HEK293 (cell line): Measurements from ENCODE around the gene ISG15.
A peak's percentile ranks its signal among the peaks of the same experiment; 100 is the strongest.

Source experiments
- BCL11B ChIP-seq: fragments of 450-650 bp; formaldehyde crosslinking; IDR thresholded peaks from 2 replicates; pipeline ENCODE4 v1.5.1; 2016; ENCODE audit warnings: low read depth, missing biosample characterization, missing genetic modification characterization
- FEZF1 ChIP-seq: fragments of 450-650 bp; formaldehyde crosslinking; IDR thresholded peaks from 2 replicates; pipeline ENCODE4 v1.5.1; 2016; ENCODE audit warnings: missing biosample characterization, missing genetic modification characterization
- KLF1 ChIP-seq: fragments of 450-650 bp; formaldehyde crosslinking; IDR thresholded peaks from 2 replicates; pipeline ENCODE4 v1.5.1; 2016; ENCODE audit warnings: missing biosample characterization, missing genetic modification characterization
- OVOL3 ChIP-seq: fragments of 450-650 bp; formaldehyde crosslinking; IDR thresholded peaks from 2 replicates; pipeline ENCODE4 v1.5.1; 2016; ENCODE audit warnings: missing biosample characterization, missing genetic modification characterization
- REPIN1 ChIP-seq: fragments of 450-650 bp; formaldehyde crosslinking; IDR thresholded peaks from 2 replicates; pipeline ENCODE4 v1.5.1; 2017; ENCODE audit warnings: missing biosample characterization, missing genetic modification characterization, low read depth
- ZBTB21 ChIP-seq: fragments of 450-650 bp; formaldehyde crosslinking; IDR thresholded peaks from 2 replicates; pipeline ENCODE4 v1.5.1; 2017; ENCODE audit warnings: missing biosample characterization, missing genetic modification characterization
- ZBTB48 ChIP-seq: fragments of 450-650 bp; formaldehyde crosslinking; IDR thresholded peaks from 2 replicates; pipeline ENCODE4 v1.5.1; 2016; ENCODE audit warnings: missing biosample characterization, missing genetic modification characterization
- ZBTB8A ChIP-seq: fragments of 450-650 bp; formaldehyde crosslinking; IDR thresholded peaks from 2 replicates; pipeline ENCODE4 v1.5.1; 2016; ENCODE audit warnings: missing biosample characterization, missing genetic modification characterization
- ZFP37 ChIP-seq: fragments of 450-650 bp; formaldehyde crosslinking; IDR thresholded peaks from 2 replicates; pipeline ENCODE4 v1.5.1; 2016; ENCODE audit warnings: missing biosample characterization, missing genetic modification characterization
- ZNF10 ChIP-seq: fragments of 450-650 bp; formaldehyde crosslinking; IDR thresholded peaks from 2 replicates; pipeline ENCODE4 v1.5.1; 2017; ENCODE audit warnings: missing biosample characterization, missing genetic modification characterization
- ZNF121 ChIP-seq: fragments of 450-650 bp; formaldehyde crosslinking; IDR thresholded peaks from 2 replicates; pipeline ENCODE4 v1.5.1; 2016; ENCODE audit warnings: missing biosample characterization, missing genetic modification characterization
- ZNF146 ChIP-seq: fragments of 450-650 bp; formaldehyde crosslinking; IDR thresholded peaks from 2 replicates; pipeline ENCODE4 v1.5.1; 2016; ENCODE audit warnings: missing biosample characterization, missing genetic modification characterization
- ZNF155 ChIP-seq: fragments of 450-650 bp; formaldehyde crosslinking; IDR thresholded peaks from 2 replicates; pipeline ENCODE4 v1.5.1; 2016; ENCODE audit warnings: missing biosample characterization, missing genetic modification characterization
- ZNF37A ChIP-seq: fragments of 450-650 bp; IDR thresholded peaks from 2 replicates; pipeline ENCODE4 v1.5.1; 2018; ENCODE audit warnings: missing biosample characterization, missing genetic modification characterization
- ZNF544 ChIP-seq: fragments of 450-650 bp; formaldehyde crosslinking; IDR thresholded peaks from 2 replicates; pipeline ENCODE4 v1.5.0; 2017; ENCODE audit warnings: missing biosample characterization, missing genetic modification characterization
- ZNF561 ChIP-seq: fragments of 450-650 bp; IDR thresholded peaks from 2 replicates; pipeline ENCODE4 v1.5.1; 2018; ENCODE audit warnings: missing biosample characterization, missing genetic modification characterization, borderline replicate concordance
- ZNF623 ChIP-seq: fragments of 450-650 bp; formaldehyde crosslinking; IDR thresholded peaks from 2 replicates; pipeline ENCODE4 v1.5.1; 2016; ENCODE audit warnings: missing biosample characterization, missing genetic modification characterization
- ZNF664 ChIP-seq: fragments of 450-650 bp; formaldehyde crosslinking; IDR thresholded peaks from 2 replicates; pipeline ENCODE4 v1.5.1; 2016; ENCODE audit warnings: missing biosample characterization, missing genetic modification characterization
- ZNF670 ChIP-seq: fragments of 450-650 bp; formaldehyde crosslinking; IDR thresholded peaks from 2 replicates; pipeline ENCODE4 v1.5.1; 2016; ENCODE audit warnings: missing biosample characterization, missing genetic modification characterization, low read depth
- ZNF776 ChIP-seq: fragments of 450-650 bp; formaldehyde crosslinking; IDR thresholded peaks from 2 replicates; pipeline ENCODE4 v1.5.0; 2017; ENCODE audit warnings: missing biosample characterization, missing genetic modification characterization, borderline replicate concordance
- ZNF830 ChIP-seq: fragments of 450-650 bp; IDR thresholded peaks from 2 replicates; pipeline ENCODE4 v1.5.0; 2018; ENCODE audit warnings: missing biosample characterization, missing genetic modification characterization, low read depth, mild to moderate bottlenecking, moderate library complexity
- ZNF837 ChIP-seq: fragments of 450-650 bp; formaldehyde crosslinking; IDR thresholded peaks from 2 replicates; pipeline ENCODE4 v1.5.1; 2016; ENCODE audit warnings: missing biosample characterization, missing genetic modification characterization
- ZSCAN16 ChIP-seq: fragments of 450-650 bp; formaldehyde crosslinking; IDR thresholded peaks from 2 replicates; pipeline ENCODE4 v1.5.1; 2016; ENCODE audit warnings: missing biosample characterization, missing genetic modification characterization
- TF ChIP-seq, protein P1 (sequence below): fragments of 450-650 bp; formaldehyde crosslinking; IDR thresholded peaks from 2 replicates; pipeline ENCODE4 v1.5.1; 2016; ENCODE audit warnings: missing biosample characterization, missing genetic modification characterization
- TF ChIP-seq, protein P2 (sequence below): fragments of 450-650 bp; formaldehyde crosslinking; IDR thresholded peaks from 2 replicates; pipeline ENCODE4 v1.5.1; 2016; ENCODE audit warnings: missing biosample characterization, missing genetic modification characterization
- TF ChIP-seq, protein P3 (sequence below): fragments of 450-650 bp; formaldehyde crosslinking; IDR thresholded peaks from 2 replicates; pipeline ENCODE4 v1.5.1; 2016; ENCODE audit warnings: missing biosample characterization, missing genetic modification characterization
- TF ChIP-seq, protein P4 (sequence below): fragments of 450-650 bp; formaldehyde crosslinking; IDR thresholded peaks from 2 replicates; pipeline ENCODE4 v1.5.1; 2016; ENCODE audit warnings: missing biosample characterization, missing genetic modification characterization
- TF ChIP-seq, protein P5 (sequence below): fragments of 450-650 bp; formaldehyde crosslinking; optimal IDR thresholded peaks from 2 replicates; pipeline ENCODE3; 2016; ENCODE audit warnings: missing biosample characterization, mild to moderate bottlenecking, missing genetic modification characterization
- TF ChIP-seq, protein P6 (sequence below): fragments of 450-650 bp; formaldehyde crosslinking; IDR thresholded peaks from 2 replicates; pipeline ENCODE4 v1.5.1; 2017; ENCODE audit warnings: missing biosample characterization, missing genetic modification characterization
- TF ChIP-seq, protein P7 (sequence below): fragments of 450-650 bp; formaldehyde crosslinking; IDR thresholded peaks from 2 replicates; pipeline ENCODE4 v1.5.1; 2016; ENCODE audit warnings: missing biosample characterization, missing genetic modification characterization

Gene ISG15

DNA sequence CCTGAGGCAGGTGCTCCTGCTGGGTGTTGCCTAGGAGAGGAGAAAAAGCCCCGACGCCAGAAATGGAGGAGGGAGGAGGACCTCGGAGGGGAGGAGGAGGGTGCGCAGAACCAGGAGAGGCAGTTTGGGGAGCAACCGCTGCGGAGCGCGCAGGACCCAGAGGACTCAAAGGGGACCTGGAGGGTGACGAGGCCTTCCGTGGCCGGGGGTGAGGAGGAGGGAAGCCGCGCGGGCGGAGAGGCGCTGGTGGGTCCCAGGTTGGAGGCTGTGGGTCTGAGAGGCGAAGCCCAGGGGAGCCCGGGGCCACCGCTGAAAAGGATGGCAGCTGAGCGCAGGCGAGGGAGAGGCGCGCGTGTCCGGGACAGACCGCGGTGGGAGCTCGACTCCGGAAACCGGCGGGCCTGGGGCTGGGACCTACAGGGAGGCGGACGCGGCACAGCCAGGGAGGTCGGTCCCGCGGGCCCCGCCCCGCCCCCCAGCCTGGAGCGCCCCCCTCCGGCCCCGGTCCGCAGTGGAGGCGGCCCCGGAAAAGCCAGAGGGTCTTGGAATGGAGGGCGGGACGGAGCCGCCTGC lies 45.7 kb downstream of the ISG15 start (continued):
- TF ChIP-seq ZNF670 (tag by site-specific recombination) (no peak), ZNF837 (tag by site-specific recombination) (no peak), ZNF544 (tag by site-specific recombination) (no peak), FEZF1 (tag by site-specific recombination) (no peak), ZBTB8A (tag by site-specific recombination) (peak; percentile 50), ZNF561 (tag by site-specific recombination) (no peak), ZNF664 (tag by site-specific recombination) (no peak), ZSCAN16 (no peak), ZNF776 (tag by site-specific recombination) (no peak), ZFP37 (tag by site-specific recombination) (no peak), ZBTB48 (tag by site-specific recombination) (0 out of 2 replicates have a peak, but pooled peaks have one; percentile 41), ZNF37A (no peak), ZNF121 (no peak), OVOL3 (no peak), KLF1 (tag by site-specific recombination) (no peak), ZNF155 (tag by site-specific recombination) (no peak), REPIN1 (no peak), ZNF623 (tag by site-specific recombination) (no peak), ZNF146 (no peak), BCL11B (tag by site-specific recombination) (no peak), ZNF830 (no peak), ZNF10 (tag by site-specific recombination) (no peak), ZBTB21 (no peak)
- TF ChIP-seq, protein P1, sequence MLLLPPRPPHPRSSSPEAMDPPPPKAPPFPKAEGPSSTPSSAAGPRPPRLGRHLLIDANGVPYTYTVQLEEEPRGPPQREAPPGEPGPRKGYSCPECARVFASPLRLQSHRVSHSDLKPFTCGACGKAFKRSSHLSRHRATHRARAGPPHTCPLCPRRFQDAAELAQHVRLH, result no peak
- TF ChIP-seq, protein P2, sequence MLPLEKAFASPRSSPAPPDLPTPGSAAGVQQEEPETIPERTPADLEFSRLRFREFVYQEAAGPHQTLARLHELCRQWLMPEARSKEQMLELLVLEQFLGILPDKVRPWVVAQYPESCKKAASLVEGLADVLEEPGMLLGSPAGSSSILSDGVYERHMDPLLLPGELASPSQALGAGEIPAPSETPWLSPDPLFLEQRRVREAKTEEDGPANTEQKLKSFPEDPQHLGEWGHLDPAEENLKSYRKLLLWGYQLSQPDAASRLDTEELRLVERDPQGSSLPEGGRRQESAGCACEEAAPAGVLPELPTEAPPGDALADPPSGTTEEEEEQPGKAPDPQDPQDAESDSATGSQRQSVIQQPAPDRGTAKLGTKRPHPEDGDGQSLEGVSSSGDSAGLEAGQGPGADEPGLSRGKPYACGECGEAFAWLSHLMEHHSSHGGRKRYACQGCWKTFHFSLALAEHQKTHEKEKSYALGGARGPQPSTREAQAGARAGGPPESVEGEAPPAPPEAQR, result no peak
- TF ChIP-seq, protein P3, sequence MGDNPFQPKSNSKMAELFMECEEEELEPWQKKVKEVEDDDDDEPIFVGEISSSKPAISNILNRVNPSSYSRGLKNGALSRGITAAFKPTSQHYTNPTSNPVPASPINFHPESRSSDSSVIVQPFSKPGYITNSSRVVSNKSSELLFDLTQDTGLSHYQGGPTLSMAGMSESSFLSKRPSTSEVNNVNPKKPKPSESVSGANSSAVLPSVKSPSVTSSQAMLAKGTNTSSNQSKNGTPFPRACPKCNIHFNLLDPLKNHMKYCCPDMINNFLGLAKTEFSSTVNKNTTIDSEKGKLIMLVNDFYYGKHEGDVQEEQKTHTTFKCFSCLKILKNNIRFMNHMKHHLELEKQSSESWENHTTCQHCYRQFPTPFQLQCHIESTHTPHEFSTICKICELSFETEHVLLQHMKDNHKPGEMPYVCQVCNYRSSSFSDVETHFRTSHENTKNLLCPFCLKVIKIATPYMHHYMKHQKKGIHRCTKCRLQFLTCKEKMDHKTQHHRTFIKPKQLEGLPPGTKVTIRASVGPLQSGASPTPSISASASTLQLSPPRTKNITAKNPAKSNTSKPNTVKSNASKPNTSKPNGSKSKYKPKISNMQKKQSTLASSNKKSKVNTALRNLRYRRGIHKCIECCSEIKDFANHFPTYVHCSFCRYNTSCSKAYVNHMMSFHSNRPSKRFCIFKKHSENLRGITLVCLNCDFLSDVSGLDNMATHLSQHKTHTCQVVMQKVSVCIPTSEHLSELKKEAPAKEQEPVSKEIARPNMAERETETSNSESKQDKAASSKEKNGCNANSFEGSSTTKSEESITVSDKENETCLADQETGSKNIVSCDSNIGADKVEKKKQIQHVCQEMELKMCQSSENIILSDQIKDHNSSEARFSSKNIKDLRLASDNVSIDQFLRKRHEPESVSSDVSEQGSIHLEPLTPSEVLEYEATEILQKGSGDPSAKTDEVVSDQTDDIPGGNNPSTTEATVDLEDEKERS (tag by site-specific recombination), result no peak
- TF ChIP-seq, protein P4, sequence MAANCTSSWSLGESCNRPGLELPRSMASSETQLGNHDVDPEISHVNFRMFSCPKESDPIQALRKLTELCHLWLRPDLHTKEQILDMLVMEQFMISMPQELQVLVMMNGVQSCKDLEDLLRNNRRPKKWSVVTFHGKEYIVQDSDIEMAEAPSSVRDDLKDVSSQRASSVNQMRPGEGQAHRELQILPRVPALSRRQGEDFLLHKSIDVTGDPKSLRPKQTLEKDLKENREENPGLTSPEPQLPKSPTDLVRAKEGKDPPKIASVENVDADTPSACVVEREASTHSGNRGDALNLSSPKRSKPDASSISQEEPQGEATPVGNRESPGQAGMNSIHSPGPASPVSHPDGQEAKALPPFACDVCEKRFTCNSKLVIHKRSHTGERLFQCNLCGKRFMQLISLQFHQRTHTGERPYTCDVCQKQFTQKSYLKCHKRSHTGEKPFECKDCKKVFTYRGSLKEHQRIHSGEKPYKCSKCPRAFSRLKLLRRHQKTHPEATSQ, result no peak
- TF ChIP-seq, protein P5, sequence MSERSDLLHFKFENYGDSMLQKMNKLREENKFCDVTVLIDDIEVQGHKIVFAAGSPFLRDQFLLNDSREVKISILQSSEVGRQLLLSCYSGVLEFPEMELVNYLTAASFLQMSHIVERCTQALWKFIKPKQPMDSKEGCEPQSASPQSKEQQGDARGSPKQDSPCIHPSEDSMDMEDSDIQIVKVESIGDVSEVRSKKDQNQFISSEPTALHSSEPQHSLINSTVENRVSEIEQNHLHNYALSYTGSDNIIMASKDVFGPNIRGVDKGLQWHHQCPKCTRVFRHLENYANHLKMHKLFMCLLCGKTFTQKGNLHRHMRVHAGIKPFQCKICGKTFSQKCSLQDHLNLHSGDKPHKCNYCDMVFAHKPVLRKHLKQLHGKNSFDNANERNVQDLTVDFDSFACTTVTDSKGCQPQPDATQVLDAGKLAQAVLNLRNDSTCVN (tag by site-specific recombination), result peak; percentile 81
- TF ChIP-seq, protein P6, sequence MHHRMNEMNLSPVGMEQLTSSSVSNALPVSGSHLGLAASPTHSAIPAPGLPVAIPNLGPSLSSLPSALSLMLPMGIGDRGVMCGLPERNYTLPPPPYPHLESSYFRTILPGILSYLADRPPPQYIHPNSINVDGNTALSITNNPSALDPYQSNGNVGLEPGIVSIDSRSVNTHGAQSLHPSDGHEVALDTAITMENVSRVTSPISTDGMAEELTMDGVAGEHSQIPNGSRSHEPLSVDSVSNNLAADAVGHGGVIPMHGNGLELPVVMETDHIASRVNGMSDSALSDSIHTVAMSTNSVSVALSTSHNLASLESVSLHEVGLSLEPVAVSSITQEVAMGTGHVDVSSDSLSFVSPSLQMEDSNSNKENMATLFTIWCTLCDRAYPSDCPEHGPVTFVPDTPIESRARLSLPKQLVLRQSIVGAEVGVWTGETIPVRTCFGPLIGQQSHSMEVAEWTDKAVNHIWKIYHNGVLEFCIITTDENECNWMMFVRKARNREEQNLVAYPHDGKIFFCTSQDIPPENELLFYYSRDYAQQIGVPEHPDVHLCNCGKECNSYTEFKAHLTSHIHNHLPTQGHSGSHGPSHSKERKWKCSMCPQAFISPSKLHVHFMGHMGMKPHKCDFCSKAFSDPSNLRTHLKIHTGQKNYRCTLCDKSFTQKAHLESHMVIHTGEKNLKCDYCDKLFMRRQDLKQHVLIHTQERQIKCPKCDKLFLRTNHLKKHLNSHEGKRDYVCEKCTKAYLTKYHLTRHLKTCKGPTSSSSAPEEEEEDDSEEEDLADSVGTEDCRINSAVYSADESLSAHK (tag by site-specific recombination), result no peak
- TF ChIP-seq, protein P7, sequence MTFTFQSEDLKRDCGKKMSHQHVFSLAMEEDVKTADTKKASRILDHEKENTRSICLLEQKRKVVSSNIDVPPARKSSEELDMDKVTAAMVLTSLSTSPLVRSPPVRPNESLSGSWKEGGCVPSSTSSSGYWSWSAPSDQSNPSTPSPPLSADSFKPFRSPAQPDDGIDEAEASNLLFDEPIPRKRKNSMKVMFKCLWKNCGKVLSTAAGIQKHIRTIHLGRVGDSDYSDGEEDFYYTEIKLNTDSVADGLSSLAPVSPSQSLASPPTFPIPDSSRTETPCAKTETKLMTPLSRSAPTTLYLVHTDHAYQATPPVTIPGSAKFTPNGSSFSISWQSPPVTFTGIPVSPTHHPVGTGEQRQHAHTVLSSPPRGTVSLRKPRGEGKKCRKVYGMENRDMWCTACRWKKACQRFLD (tag by site-specific recombination), result no peak
